ENCODE data around the gene ERG. TPM values are rescaled to one million over a fixed set of nuclear protein-coding genes. Genes with fewer than 3 reads are reported as not detected.

ERG gene
- polyA plus RNA-seq, 2 of the 4 experiments (the other 2 are of a cell fraction), result not detected

DNA sequence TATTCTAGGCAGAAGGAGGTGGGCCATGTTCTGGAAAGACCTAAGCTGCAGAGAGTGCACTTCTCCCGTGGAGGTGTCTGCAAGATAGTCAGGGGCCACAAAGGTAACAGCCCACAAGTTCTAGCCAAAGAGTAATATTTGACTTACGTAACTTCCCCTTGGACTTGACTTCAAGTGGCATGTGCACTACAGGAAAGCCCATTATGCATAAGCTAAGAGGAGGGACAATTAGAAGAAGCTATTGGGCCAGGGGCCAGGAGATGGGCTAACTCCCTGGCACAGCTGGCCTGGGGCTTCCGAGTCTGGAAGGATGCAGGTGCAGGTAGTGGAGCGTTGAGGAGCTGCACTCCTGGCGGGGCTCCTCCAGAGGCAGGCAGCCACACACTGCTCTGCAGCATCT lies 58.3 kb downstream of the ERG start:
- Histone ChIP-seq H3K4me3 (no peak overlapping the region), H3K4me2 (0 out of 3 replicates have a peak overlapping the region, but pooled peaks have one; percentile 47), H3K27ac (peak overlapping the region; percentile 65 to 76; a peak in 5 of 6 replicates), H3K4me1 (peaks cover 21% of the 10 kb centered on the region), H3K9me3 (no peaks in the 10 kb centered on the region)
- no peak for FAIRE-seq
- no peak for DNase-seq (ENCODE audit: low read depth in 1 of 2, low spot score in 1 of 2)
- TF ChIP-seq, protein P1, sequence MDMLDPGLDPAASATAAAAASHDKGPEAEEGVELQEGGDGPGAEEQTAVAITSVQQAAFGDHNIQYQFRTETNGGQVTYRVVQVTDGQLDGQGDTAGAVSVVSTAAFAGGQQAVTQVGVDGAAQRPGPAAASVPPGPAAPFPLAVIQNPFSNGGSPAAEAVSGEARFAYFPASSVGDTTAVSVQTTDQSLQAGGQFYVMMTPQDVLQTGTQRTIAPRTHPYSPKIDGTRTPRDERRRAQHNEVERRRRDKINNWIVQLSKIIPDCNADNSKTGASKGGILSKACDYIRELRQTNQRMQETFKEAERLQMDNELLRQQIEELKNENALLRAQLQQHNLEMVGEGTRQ (IDR thresholded peaks at IDR 0.05), result no peak
- no peak for TF ChIP-seq HDAC2 (IDR thresholded peaks at IDR 0.05)
- TF ChIP-seq SMC3 (IDR thresholded peaks at IDR 0.05), result no peak
- no peak for TF ChIP-seq HEYL (CRISPR knock-in tag; IDR thresholded peaks at IDR 0.05)
- no peak for TF ChIP-seq JUN (IDR thresholded peaks at IDR 0.05)
- WGBS (ENCODE audit: missing lambda C conversion rate), result 95% methylated on average over 5 of the region's 5 CpGs
- CTCF ChIA-PET, result no interaction called here
- ATAC-seq, result no peak
- POLR2A ChIA-PET, result no interaction called here

DNA sequence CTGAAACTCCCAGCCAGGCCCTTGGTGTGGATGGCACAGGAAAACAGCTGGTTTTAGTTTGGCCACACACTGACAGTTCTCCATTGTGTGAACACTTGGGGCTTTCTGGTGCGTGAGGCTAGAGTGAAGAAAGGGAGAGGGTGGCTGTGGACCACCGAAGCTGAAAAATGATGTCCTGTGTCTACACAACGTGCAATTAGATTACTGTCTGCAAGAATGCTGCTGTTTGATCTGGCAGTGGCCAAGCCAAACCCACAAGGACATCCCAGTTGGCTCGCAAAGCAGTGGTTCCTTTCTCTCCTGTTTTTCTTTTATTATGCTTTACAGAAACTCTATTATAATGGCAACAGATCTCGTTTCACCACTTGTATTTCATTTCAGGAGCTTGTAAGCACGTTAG lies 58.9 kb downstream of the ERG start:
- 79% methylated on average over 6 of the region's 6 CpGs for WGBS (ENCODE audit: missing lambda C conversion rate)
- H3K9me3 ChIP-seq, result no peaks in the 10 kb centered on the region
- ChIA-PET POLR2A (no interaction called here), CTCF (no interaction called here)
- TF ChIP-seq NFE2L2 (conservative IDR thresholded peaks at IDR 0.05; ENCODE audit: low read length) (no peak), MAFK (IDR thresholded peaks at IDR 0.05; ENCODE audit: partially characterized antibody) (no peak), CEBPB (IDR thresholded peaks at IDR 0.05) (no peak), CHD4 (IDR thresholded peaks at IDR 0.05; ENCODE audit: borderline replicate concordance) (no peak), FOXS1 (CRISPR knock-in tag; IDR thresholded peaks at IDR 0.05) (no peak), ZFP36 (IDR thresholded peaks at IDR 0.05; ENCODE audit: borderline replicate concordance, partially characterized antibody) (no peak), HOXB5 (CRISPR knock-in tag; IDR thresholded peaks at IDR 0.05) (no peak), CHD2 (IDR thresholded peaks at IDR 0.05; ENCODE audit: low read length, partially characterized antibody) (no peak)
- TF ChIP-seq, protein P2, sequence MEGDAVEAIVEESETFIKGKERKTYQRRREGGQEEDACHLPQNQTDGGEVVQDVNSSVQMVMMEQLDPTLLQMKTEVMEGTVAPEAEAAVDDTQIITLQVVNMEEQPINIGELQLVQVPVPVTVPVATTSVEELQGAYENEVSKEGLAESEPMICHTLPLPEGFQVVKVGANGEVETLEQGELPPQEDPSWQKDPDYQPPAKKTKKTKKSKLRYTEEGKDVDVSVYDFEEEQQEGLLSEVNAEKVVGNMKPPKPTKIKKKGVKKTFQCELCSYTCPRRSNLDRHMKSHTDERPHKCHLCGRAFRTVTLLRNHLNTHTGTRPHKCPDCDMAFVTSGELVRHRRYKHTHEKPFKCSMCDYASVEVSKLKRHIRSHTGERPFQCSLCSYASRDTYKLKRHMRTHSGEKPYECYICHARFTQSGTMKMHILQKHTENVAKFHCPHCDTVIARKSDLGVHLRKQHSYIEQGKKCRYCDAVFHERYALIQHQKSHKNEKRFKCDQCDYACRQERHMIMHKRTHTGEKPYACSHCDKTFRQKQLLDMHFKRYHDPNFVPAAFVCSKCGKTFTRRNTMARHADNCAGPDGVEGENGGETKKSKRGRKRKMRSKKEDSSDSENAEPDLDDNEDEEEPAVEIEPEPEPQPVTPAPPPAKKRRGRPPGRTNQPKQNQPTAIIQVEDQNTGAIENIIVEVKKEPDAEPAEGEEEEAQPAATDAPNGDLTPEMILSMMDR (IDR thresholded peaks at IDR 0.05), result no peak
- TF ChIP-seq, protein P1 (IDR thresholded peaks at IDR 0.05), result no peak
- TF ChIP-seq, protein P3, sequence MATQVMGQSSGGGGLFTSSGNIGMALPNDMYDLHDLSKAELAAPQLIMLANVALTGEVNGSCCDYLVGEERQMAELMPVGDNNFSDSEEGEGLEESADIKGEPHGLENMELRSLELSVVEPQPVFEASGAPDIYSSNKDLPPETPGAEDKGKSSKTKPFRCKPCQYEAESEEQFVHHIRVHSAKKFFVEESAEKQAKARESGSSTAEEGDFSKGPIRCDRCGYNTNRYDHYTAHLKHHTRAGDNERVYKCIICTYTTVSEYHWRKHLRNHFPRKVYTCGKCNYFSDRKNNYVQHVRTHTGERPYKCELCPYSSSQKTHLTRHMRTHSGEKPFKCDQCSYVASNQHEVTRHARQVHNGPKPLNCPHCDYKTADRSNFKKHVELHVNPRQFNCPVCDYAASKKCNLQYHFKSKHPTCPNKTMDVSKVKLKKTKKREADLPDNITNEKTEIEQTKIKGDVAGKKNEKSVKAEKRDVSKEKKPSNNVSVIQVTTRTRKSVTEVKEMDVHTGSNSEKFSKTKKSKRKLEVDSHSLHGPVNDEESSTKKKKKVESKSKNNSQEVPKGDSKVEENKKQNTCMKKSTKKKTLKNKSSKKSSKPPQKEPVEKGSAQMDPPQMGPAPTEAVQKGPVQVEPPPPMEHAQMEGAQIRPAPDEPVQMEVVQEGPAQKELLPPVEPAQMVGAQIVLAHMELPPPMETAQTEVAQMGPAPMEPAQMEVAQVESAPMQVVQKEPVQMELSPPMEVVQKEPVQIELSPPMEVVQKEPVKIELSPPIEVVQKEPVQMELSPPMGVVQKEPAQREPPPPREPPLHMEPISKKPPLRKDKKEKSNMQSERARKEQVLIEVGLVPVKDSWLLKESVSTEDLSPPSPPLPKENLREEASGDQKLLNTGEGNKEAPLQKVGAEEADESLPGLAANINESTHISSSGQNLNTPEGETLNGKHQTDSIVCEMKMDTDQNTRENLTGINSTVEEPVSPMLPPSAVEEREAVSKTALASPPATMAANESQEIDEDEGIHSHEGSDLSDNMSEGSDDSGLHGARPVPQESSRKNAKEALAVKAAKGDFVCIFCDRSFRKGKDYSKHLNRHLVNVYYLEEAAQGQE (IDR thresholded peaks at IDR 0.05), result no peak
- ATAC-seq (no peak), DNase-seq (ENCODE audit: low read depth in 1 of 2, low spot score in 1 of 2) (no peak), FAIRE-seq (no peak)
- H3K4me1 ChIP-seq, result peaks cover 21% of the 10 kb centered on the region
- no peak overlapping the region for H3K4me2 ChIP-seq
- H3K27ac ChIP-seq, result peak overlapping the region in 1 of 2 experiments; percentile 76; a peak in 3 of 6 replicates
- no peak overlapping the region for H3K4me3 ChIP-seq

DNA sequence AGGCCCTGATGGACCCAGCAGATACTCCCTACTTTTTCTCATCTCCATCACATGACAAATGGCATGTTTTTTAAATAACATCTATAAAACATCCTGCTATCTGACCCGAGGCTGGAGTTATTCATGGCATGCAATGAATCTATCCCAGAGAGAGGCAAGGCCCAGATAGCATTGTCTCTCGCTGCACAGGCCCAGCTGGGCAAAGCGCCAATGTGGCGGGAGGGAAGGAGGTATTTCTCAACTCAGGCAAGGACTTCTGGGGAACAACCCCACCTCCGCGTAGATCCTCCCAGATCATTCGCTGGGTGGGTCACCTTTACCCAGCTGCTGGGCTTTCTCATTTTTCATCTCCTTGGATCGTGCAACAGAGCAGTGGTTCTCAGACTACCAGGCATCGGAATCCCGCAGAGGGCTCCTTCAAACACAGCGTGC lies 59.8 kb downstream of the ERG start:
- Histone ChIP-seq H3K27ac (peak overlapping the region in 1 of 2 experiments; percentile 76; a peak in 1 of 6 replicates), H3K4me1 (peaks cover 21% of the 10 kb centered on the region), H3K4me2 (no peak overlapping the region), H3K9me3 (no peaks in the 10 kb centered on the region), H3K4me3 (no peak overlapping the region)
- ChIA-PET CTCF (no interaction called here), POLR2A (no interaction called here)
- peak in 1 of 2 experiments; percentile 19 for DNase-seq (ENCODE audit: low read depth in 1 of 2, low spot score in 1 of 2)
- no peak for TF ChIP-seq EP300 (IDR thresholded peaks at IDR 0.05)
- TF ChIP-seq HEYL (CRISPR knock-in tag; IDR thresholded peaks at IDR 0.05), result no peak
- TF ChIP-seq RCOR1 (IDR thresholded peaks at IDR 0.05; ENCODE audit: low read depth, low read length), result no peak
- no peak for TF ChIP-seq CHD2 (IDR thresholded peaks at IDR 0.05; ENCODE audit: low read length, partially characterized antibody)
- no peak for TF ChIP-seq NPAS2 (CRISPR knock-in tag; IDR thresholded peaks at IDR 0.05; ENCODE audit: borderline replicate concordance)
- TF ChIP-seq RAD21 (conservative IDR thresholded peaks at IDR 0.05 in 1 of 2, IDR thresholded peaks at IDR 0.05 in 1 of 2), result no peak
- no peak for TF ChIP-seq NFE2L2 (conservative IDR thresholded peaks at IDR 0.05; ENCODE audit: low read length)
- TF ChIP-seq POLR2A (IDR thresholded peaks at IDR 0.05; ENCODE audit: low read length), result no peak
- no peak for TF ChIP-seq FOSB (CRISPR knock-in tag; IDR thresholded peaks at IDR 0.05)
- no peak for FAIRE-seq
- no peak for ATAC-seq
- 77% methylated on average over 11 of the region's 11 CpGs for WGBS (ENCODE audit: missing lambda C conversion rate)

Measured in A549 (cell line).